Measurements from ENCODE around the gene TMEM101. TPM values are rescaled to one million over a fixed set of nuclear protein-coding genes. Genes with fewer than 3 reads are reported as not detected.
"Not testable (repeated sequence)": the region's sequence is repeated elsewhere in the genome, so short reads cannot be mapped to it uniquely, and the experiment has no call there.

Gene TMEM101
- 10 to 100 TPM; 12.9 to 26.5 TPM for polyA plus RNA-seq

- no peaks in the 10 kb centered on the region for H3K27me3 ChIP-seq (ENCODE audit: control insufficient read depth in 1 of 2, insufficient read depth in 2 of 2, low read length in 2 of 2)
- peaks cover 5 to 6% of the 10 kb centered on the region in 2 donors for H3K4me1 ChIP-seq (ENCODE audit: control insufficient read depth in 2 of 2, insufficient read depth in 2 of 2, low read length in 1 of 2)
- 1% methylated on average over 43 of the region's 43 CpGs for WGBS, 2 donors
- peak within 1 kb of the TSS; percentile 52 to 81 for H3K27ac ChIP-seq (ENCODE audit: low read depth in 2 of 2, low read length in 1 of 2)
- peaks cover 0 to 6% of the 10 kb centered on the region in 2 donors for H3K36me3 ChIP-seq (ENCODE audit: control insufficient read depth in 2 of 2, insufficient read depth in 2 of 2, low read length in 1 of 2)
- H3K4me3 ChIP-seq (ENCODE audit: low read depth in 1 of 2, low read length in 2 of 2) = peak within 1 kb of the TSS; percentile 88 to 96
- H3K9me3 ChIP-seq (ENCODE audit: control insufficient read depth in 2 of 2, insufficient read depth in 1 of 2, low read depth in 1 of 2, low read length in 1 of 2) = no peaks in the 10 kb centered on the region
Observed at GRCh38 chr17:44014437-44015172, at the start of gene TMEM101. TMEM101 (minus strand) TSS chr17:44014963; CDS start chr17:44014952, 11 bp downstream.

GRCh38 chr17:44063704-44064639, 49.2 kb upstream of the TMEM101 start:
- H3K36me3 ChIP-seq (ENCODE audit: control insufficient read depth in 2 of 2, insufficient read depth in 2 of 2, low read length in 1 of 2) = peaks cover 0 to 2% of the 10 kb centered on the region in 2 donors
- H3K27ac ChIP-seq (ENCODE audit: low read depth in 2 of 2, low read length in 1 of 2) = no peak overlapping the region
- no peak overlapping the region for H3K4me3 ChIP-seq (ENCODE audit: low read depth in 1 of 2, low read length in 2 of 2)
- no peaks in the 10 kb centered on the region for H3K27me3 ChIP-seq (ENCODE audit: control insufficient read depth in 1 of 2, insufficient read depth in 2 of 2, low read length in 2 of 2)
- no peaks in the 10 kb centered on the region for H3K4me1 ChIP-seq (ENCODE audit: control insufficient read depth in 2 of 2, insufficient read depth in 2 of 2, low read length in 1 of 2)
- no peaks in the 10 kb centered on the region for H3K9me3 ChIP-seq (ENCODE audit: control insufficient read depth in 2 of 2, insufficient read depth in 1 of 2, low read depth in 1 of 2, low read length in 1 of 2)
- 68 to 69% methylated on average over 10 of the region's 10 CpGs for WGBS, 2 donors

- H3K36me3 ChIP-seq (ENCODE audit: control insufficient read depth in 2 of 2, insufficient read depth in 2 of 2, low read length in 1 of 2) = peaks cover 0 to 6% of the 10 kb centered on the region in 2 donors
Observed at GRCh38 chr17:44062871-44063270, 48.1 kb upstream of the TMEM101 start.

DNA sequence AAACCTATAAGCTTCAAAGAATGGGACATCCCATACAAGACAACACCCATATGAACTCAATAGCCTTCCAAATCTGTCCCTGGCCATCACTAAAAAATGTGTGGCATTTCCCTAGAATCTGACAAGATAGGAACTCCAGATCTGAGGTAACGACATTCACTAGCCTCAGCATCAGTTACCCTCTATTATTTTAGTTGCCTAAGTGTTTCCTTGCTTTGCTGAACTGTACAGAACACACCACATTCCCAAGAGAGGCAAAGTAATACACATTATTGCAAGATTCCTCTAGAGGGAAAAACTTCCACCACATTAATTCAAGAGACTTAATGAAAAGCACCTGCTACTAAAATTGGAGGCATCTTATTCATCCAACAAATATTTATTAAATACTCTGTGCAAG, 46.7 kb upstream of the TMEM101 start:
- Histone ChIP-seq H3K9me3 (ENCODE audit: control insufficient read depth in 2 of 2, insufficient read depth in 1 of 2, low read depth in 1 of 2, low read length in 1 of 2) (no peaks in the 10 kb centered on the region), H3K36me3 (ENCODE audit: control insufficient read depth in 2 of 2, insufficient read depth in 2 of 2, low read length in 1 of 2) (peaks cover 0 to 6% of the 10 kb centered on the region in 2 donors), H3K27ac (ENCODE audit: low read depth in 2 of 2, low read length in 1 of 2) (no peak overlapping the region), H3K27me3 (ENCODE audit: control insufficient read depth in 1 of 2, insufficient read depth in 2 of 2, low read length in 2 of 2) (no peaks in the 10 kb centered on the region), H3K4me1 (ENCODE audit: control insufficient read depth in 2 of 2, insufficient read depth in 2 of 2, low read length in 1 of 2) (peaks cover 0 to 2% of the 10 kb centered on the region in 2 donors), H3K4me3 (ENCODE audit: low read depth in 1 of 2, low read length in 2 of 2) (no peak overlapping the region)
- WGBS, 2 donors = 85 to 89% methylated on average over 1 of the region's 1 CpG

More at GRCh38 chr17:44062871-44063270, 48.1 kb upstream of the TMEM101 start:
- peaks cover 0 to 2% of the 10 kb centered on the region in 2 donors for H3K4me1 ChIP-seq (ENCODE audit: control insufficient read depth in 2 of 2, insufficient read depth in 2 of 2, low read length in 1 of 2)
- H3K27ac ChIP-seq (ENCODE audit: low read depth in 2 of 2, low read length in 1 of 2) = no peak overlapping the region
- H3K4me3 ChIP-seq (ENCODE audit: low read depth in 1 of 2, low read length in 2 of 2) = no peak overlapping the region
- no peaks in the 10 kb centered on the region for H3K9me3 ChIP-seq (ENCODE audit: control insufficient read depth in 2 of 2, insufficient read depth in 1 of 2, low read depth in 1 of 2, low read length in 1 of 2)
- 92 to 93% methylated on average over 15 of the region's 15 CpGs for WGBS, 2 donors
- no peaks in the 10 kb centered on the region for H3K27me3 ChIP-seq (ENCODE audit: control insufficient read depth in 1 of 2, insufficient read depth in 2 of 2, low read length in 2 of 2)

- Histone ChIP-seq H3K36me3 (ENCODE audit: control insufficient read depth in 2 of 2, insufficient read depth in 2 of 2, low read length in 1 of 2) (peaks cover 0 to 6% of the 10 kb centered on the region in 2 donors), H3K27ac (ENCODE audit: low read depth in 2 of 2, low read length in 1 of 2) (no peak overlapping the region), H3K4me1 (ENCODE audit: control insufficient read depth in 2 of 2, insufficient read depth in 2 of 2, low read length in 1 of 2) (peaks cover 0 to 2% of the 10 kb centered on the region in 2 donors), H3K27me3 (ENCODE audit: control insufficient read depth in 1 of 2, insufficient read depth in 2 of 2, low read length in 2 of 2) (no peaks in the 10 kb centered on the region), H3K4me3 (ENCODE audit: low read depth in 1 of 2, low read length in 2 of 2) (no peak overlapping the region), H3K9me3 (ENCODE audit: control insufficient read depth in 2 of 2, insufficient read depth in 1 of 2, low read depth in 1 of 2, low read length in 1 of 2) (no peaks in the 10 kb centered on the region)
- WGBS, 2 donors = 78 to 85% methylated on average over 14 of the region's 14 CpGs
Observed at GRCh38 chr17:44059101-44059892, 44.5 kb upstream of the TMEM101 start.

- no peaks in the 10 kb centered on the region for H3K4me1 ChIP-seq (ENCODE audit: control insufficient read depth in 2 of 2, insufficient read depth in 2 of 2, low read length in 1 of 2)
- 60 to 62% methylated on average over 3 of the region's 3 CpGs for WGBS, 2 donors
- no peaks in the 10 kb centered on the region for H3K27me3 ChIP-seq (ENCODE audit: control insufficient read depth in 1 of 2, insufficient read depth in 2 of 2, low read length in 2 of 2)
- H3K9me3 ChIP-seq (ENCODE audit: control insufficient read depth in 2 of 2, insufficient read depth in 1 of 2, low read depth in 1 of 2, low read length in 1 of 2) = no peaks in the 10 kb centered on the region
- H3K4me3 ChIP-seq (ENCODE audit: low read depth in 1 of 2, low read length in 2 of 2) = no peak overlapping the region
- no peak overlapping the region for H3K27ac ChIP-seq (ENCODE audit: low read depth in 2 of 2, low read length in 1 of 2)
- peaks cover 0 to 6% of the 10 kb centered on the region in 2 donors for H3K36me3 ChIP-seq (ENCODE audit: control insufficient read depth in 2 of 2, insufficient read depth in 2 of 2, low read length in 1 of 2)
Observed at GRCh38 chr17:44053125-44053872, 38.5 kb upstream of the TMEM101 start.

DNA sequence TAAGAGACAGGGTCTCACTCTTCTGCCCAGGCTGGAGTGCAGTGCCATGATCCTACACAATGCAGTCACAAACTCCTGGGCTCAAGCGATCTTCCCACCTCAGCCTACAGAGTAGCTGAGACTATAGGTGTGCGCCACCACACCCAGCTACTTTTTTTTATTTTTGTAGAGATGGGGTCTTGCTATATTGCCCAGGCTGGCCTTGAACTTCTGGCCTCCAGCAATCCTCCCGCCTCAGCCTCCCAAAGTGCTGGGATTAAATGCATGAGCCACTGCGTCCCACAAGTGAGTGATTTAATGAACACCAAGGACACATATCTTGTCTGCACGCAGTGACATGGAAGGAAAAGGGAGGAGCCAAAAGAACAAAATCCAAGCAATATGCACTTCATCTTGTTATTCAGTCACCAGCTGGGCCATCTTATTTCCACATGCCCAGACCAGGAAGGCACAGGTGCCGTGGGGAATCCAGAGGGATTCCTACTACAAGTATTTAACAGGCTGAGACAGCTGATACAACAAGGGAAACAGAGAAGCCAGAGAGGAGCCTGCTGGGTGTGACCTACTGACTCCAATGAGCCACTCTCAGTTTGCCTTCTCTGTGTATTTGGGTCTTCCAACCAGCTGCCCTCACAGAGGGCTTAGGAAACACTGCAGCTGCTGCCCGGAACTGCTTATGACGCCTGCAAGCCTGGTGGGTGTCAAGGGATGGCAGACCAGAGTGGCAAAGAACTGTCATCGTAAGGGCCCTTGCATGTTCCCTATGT, 34.7 kb upstream of the TMEM101 start:
- WGBS, 2 donors = 94 to 96% methylated on average over 9 of the region's 9 CpGs
- Histone ChIP-seq H3K27me3 (ENCODE audit: control insufficient read depth in 1 of 2, insufficient read depth in 2 of 2, low read length in 2 of 2) (no peaks in the 10 kb centered on the region), H3K4me1 (ENCODE audit: control insufficient read depth in 2 of 2, insufficient read depth in 2 of 2, low read length in 1 of 2) (no peaks in the 10 kb centered on the region), H3K4me3 (ENCODE audit: low read depth in 1 of 2, low read length in 2 of 2) (no peak overlapping the region), H3K36me3 (ENCODE audit: control insufficient read depth in 2 of 2, insufficient read depth in 2 of 2, low read length in 1 of 2) (peaks cover 0 to 6% of the 10 kb centered on the region in 2 donors), H3K9me3 (ENCODE audit: control insufficient read depth in 2 of 2, insufficient read depth in 1 of 2, low read depth in 1 of 2, low read length in 1 of 2) (no peaks in the 10 kb centered on the region), H3K27ac (ENCODE audit: low read depth in 2 of 2, low read length in 1 of 2) (no peak overlapping the region)

- WGBS, 2 donors = 95 to 97% methylated on average over 6 to 7 of the region's 7 CpGs
- not testable (repeated sequence) for H3K36me3 ChIP-seq (ENCODE audit: control insufficient read depth in 2 of 2, insufficient read depth in 2 of 2, low read length in 1 of 2); H3K9me3 ChIP-seq (ENCODE audit: control insufficient read depth in 2 of 2, insufficient read depth in 1 of 2, low read depth in 1 of 2, low read length in 1 of 2); H3K27ac ChIP-seq (ENCODE audit: low read depth in 2 of 2, low read length in 1 of 2); H3K4me3 ChIP-seq (ENCODE audit: low read depth in 1 of 2, low read length in 2 of 2); H3K27me3 ChIP-seq (ENCODE audit: control insufficient read depth in 1 of 2, insufficient read depth in 2 of 2, low read length in 2 of 2); H3K4me1 ChIP-seq (ENCODE audit: control insufficient read depth in 2 of 2, insufficient read depth in 2 of 2, low read length in 1 of 2)
Observed at GRCh38 chr17:44046893-44047292, 32.1 kb upstream of the TMEM101 start.

Data from esophagus (tissue), 2 donors.